ENCODE data around the gene FIZ1.

FIZ1 gene

GRCh38 chr19:55636723-55637122, 37.4 kb upstream of the FIZ1 start:
- TF ChIP-seq CTCF (IDR thresholded peaks at IDR 0.05; ENCODE audit: insufficient read depth, low read length, poor library complexity, severe bottlenecking) = no peak
- DNase-seq (ENCODE audit: extremely low read depth, insufficient read length) = no peak
- no peaks in the 10 kb centered on the region for H3K27me3 ChIP-seq (replicated peaks; ENCODE audit: control insufficient read depth, insufficient read depth, low read length)
- no peaks in the 10 kb centered on the region; the same call in 1 of the 2 replicates for H3K36me3 ChIP-seq (ENCODE audit: control insufficient read depth, insufficient read depth, low read length)
- peak overlapping the region; percentile 99 for H3K4me3 ChIP-seq (replicated peaks; ENCODE audit: low read depth, low read length)

GRCh38 chr19:55635856-55636440, 36.6 kb upstream of the FIZ1 start:
- Histone ChIP-seq H3K4me3 (replicated peaks; ENCODE audit: low read depth, low read length) (peak overlapping the region; percentile 99), H3K36me3 (ENCODE audit: control insufficient read depth, insufficient read depth, low read length) (no peaks in the 10 kb centered on the region; the same call in 1 of the 2 replicates), H3K27me3 (replicated peaks; ENCODE audit: control insufficient read depth, insufficient read depth, low read length) (no peaks in the 10 kb centered on the region)
- TF ChIP-seq CTCF (IDR thresholded peaks at IDR 0.05; ENCODE audit: insufficient read depth, low read length, poor library complexity, severe bottlenecking) = no peak
- no peak for DNase-seq (ENCODE audit: extremely low read depth, insufficient read length)

GRCh38 chr19:55635334-55635717, 36.0 kb upstream of the FIZ1 start:
- H3K36me3 ChIP-seq (ENCODE audit: control insufficient read depth, insufficient read depth, low read length) = no peaks in the 10 kb centered on the region; the same call in 1 of the 2 replicates
- TF ChIP-seq CTCF (IDR thresholded peaks at IDR 0.05; ENCODE audit: insufficient read depth, low read length, poor library complexity, severe bottlenecking) = no peak
- no peak for DNase-seq (ENCODE audit: extremely low read depth, insufficient read length)

GRCh38 chr19:55633861-55634260, 34.5 kb upstream of the FIZ1 start:
- Histone ChIP-seq H3K4me3 (replicated peaks; ENCODE audit: low read depth, low read length) (peak overlapping the region; percentile 99; the same call in 1 of the 2 replicates), H3K36me3 (ENCODE audit: control insufficient read depth, insufficient read depth, low read length) (no peaks in the 10 kb centered on the region; the same call in 1 of the 2 replicates), H3K27me3 (replicated peaks; ENCODE audit: control insufficient read depth, insufficient read depth, low read length) (no peaks in the 10 kb centered on the region)
- DNase-seq (ENCODE audit: extremely low read depth, insufficient read length) = no peak
- no peak for TF ChIP-seq CTCF (IDR thresholded peaks at IDR 0.05; ENCODE audit: insufficient read depth, low read length, poor library complexity, severe bottlenecking)

More at GRCh38 chr19:55635334-55635717, 36.0 kb upstream of the FIZ1 start:
- Histone ChIP-seq H3K27me3 (replicated peaks; ENCODE audit: control insufficient read depth, insufficient read depth, low read length) (no peaks in the 10 kb centered on the region), H3K4me3 (replicated peaks; ENCODE audit: low read depth, low read length) (peak overlapping the region; percentile 99)

GRCh38 chr19:55632463-55632834, 33.1 kb upstream of the FIZ1 start:
- DNase-seq (ENCODE audit: extremely low read depth, insufficient read length) = no peak
- Histone ChIP-seq H3K4me3 (replicated peaks; ENCODE audit: low read depth, low read length) (no peak overlapping the region), H3K36me3 (ENCODE audit: control insufficient read depth, insufficient read depth, low read length) (no peaks in the 10 kb centered on the region; the same call in 1 of the 2 replicates), H3K27me3 (replicated peaks; ENCODE audit: control insufficient read depth, insufficient read depth, low read length) (no peaks in the 10 kb centered on the region)
- TF ChIP-seq CTCF (IDR thresholded peaks at IDR 0.05; ENCODE audit: insufficient read depth, low read length, poor library complexity, severe bottlenecking) = peak; percentile 73

- no peak for TF ChIP-seq CTCF (IDR thresholded peaks at IDR 0.05; ENCODE audit: insufficient read depth, low read length, poor library complexity, severe bottlenecking)
- Histone ChIP-seq H3K4me3 (replicated peaks; ENCODE audit: low read depth, low read length) (no peak overlapping the region), H3K36me3 (ENCODE audit: control insufficient read depth, insufficient read depth, low read length) (no peaks in the 10 kb centered on the region; the same call in 1 of the 2 replicates), H3K27me3 (replicated peaks; ENCODE audit: control insufficient read depth, insufficient read depth, low read length) (no peaks in the 10 kb centered on the region)
- no peak for DNase-seq (ENCODE audit: extremely low read depth, insufficient read length)
These were observed 27.0 kb upstream of the FIZ1 start for GRCh38 chr19:55626350-55626749.

All from GM06990 (cell line).